Neural progenitor cell (in vitro differentiated cells): ENCODE data around the gene PLIN5. TPM values are rescaled to one million over a fixed set of nuclear protein-coding genes. Genes with fewer than 3 reads are reported as not detected.

Source experiments
- DNase-seq: peaks from one replicate; pipeline ENCODE4 v3.0.0-alpha.2; 2016; ENCODE audit warnings: low spot score
- H2AFZ ChIP-seq: fragments of 200-600 bp; sonication (generic); replicated peaks from 2 replicates; pipeline ENCODE4 v1.6.1; 2016; ENCODE audit warnings: antibody characterized with exemption
- H3F3A ChIP-seq: fragments of 200-600 bp; sonication (generic); 2 replicates; pipeline ENCODE4 v1.6.1; 2016; ENCODE audit warnings: antibody characterized with exemption, low read depth
- H3K27ac ChIP-seq: fragments of 200-600 bp; sonication (generic); 2 replicates; pipeline ENCODE4 v1.5.1; 2016; ENCODE audit warnings: mild to moderate bottlenecking
- H3K27me3 ChIP-seq: fragments of 200-600 bp; sonication (generic); 2 replicates; pipeline ENCODE4 v1.6.1; 2016; ENCODE audit warnings: mild to moderate bottlenecking, moderate library complexity
- H3K36me3 ChIP-seq: fragments of 200-600 bp; sonication (generic); 2 replicates; pipeline ENCODE4 v1.5.1; 2016
- H3K4me1 ChIP-seq: fragments of 200-600 bp; sonication (generic); 2 replicates; pipeline ENCODE4 v1.6.1; 2016; ENCODE audit warnings: mixed run types
- H3K4me2 ChIP-seq: fragments of 200-600 bp; sonication (generic); 2 replicates; pipeline ENCODE4 v1.6.1; 2016
- H3K4me3 ChIP-seq: fragments of 200-600 bp; sonication (generic); 2 replicates; pipeline ENCODE4 v1.5.1; 2016
- H3K79me2 ChIP-seq: fragments of 200-600 bp; sonication (generic); 2 replicates; pipeline ENCODE4 v1.6.1; 2016; ENCODE audit warnings: low read depth
- H3K9ac ChIP-seq: fragments of 200-600 bp; sonication (generic); 2 replicates; pipeline ENCODE4 v1.6.1; 2016
- H3K9me3 ChIP-seq: fragments of 200-600 bp; sonication (generic); 2 replicates; pipeline ENCODE4 v1.5.1; 2016; ENCODE audit warnings: low read depth
- H4K20me1 ChIP-seq: fragments of 200-600 bp; sonication (generic); 2 replicates; pipeline ENCODE4 v1.6.1; 2016; ENCODE audit warnings: low read depth
- H3K27ac Mint-ChIP-seq: 3 replicates; pipeline ENCODE4 v1.8.0; 2021; ENCODE audit warnings: mixed read lengths
- H3K27me3 Mint-ChIP-seq: 2 replicates; pipeline ENCODE4 v1.8.0; 2022; ENCODE audit warnings: low read depth, mild to moderate bottlenecking, inconsistent platforms, moderate library complexity, mixed read lengths; ENCODE audit not compliant: insufficient read depth
- H3K36me3 Mint-ChIP-seq: 3 replicates; pipeline ENCODE4 v1.8.0; 2021; ENCODE audit warnings: mixed read lengths
- H3K4me1 Mint-ChIP-seq: 3 replicates; pipeline ENCODE4 v1.8.0; 2021; ENCODE audit warnings: mixed read lengths
- H3K4me3 Mint-ChIP-seq: 3 replicates; pipeline ENCODE4 v1.8.0; 2021; ENCODE audit warnings: mild to moderate bottlenecking, moderate library complexity, mixed read lengths
- H3K9me3 Mint-ChIP-seq: 3 replicates; pipeline ENCODE4 v1.8.0; 2020; ENCODE audit warnings: mixed read lengths
- CTCF ChIP-seq: fragments of 200-600 bp; sonication (generic); IDR thresholded peaks from 2 replicates; pipeline ENCODE4 v1.5.1; 2017; ENCODE audit warnings: antibody characterized with exemption, mild to moderate bottlenecking
- EZH2 ChIP-seq: fragments of 200-600 bp; sonication (generic); IDR thresholded peaks from 2 replicates; pipeline ENCODE4 v1.6.1; 2017; ENCODE audit warnings: antibody characterized with exemption, mild to moderate bottlenecking, moderate library complexity
- EZH2phosphoT487 ChIP-seq: fragments of 200-600 bp; sonication (generic); IDR thresholded peaks from 2 replicates; pipeline ENCODE4 v1.6.1; 2017; ENCODE audit warnings: antibody characterized with exemption
- total RNA-seq: library from RNA; depleted of rRNA; stranded (reverse); fragments of >200 nt; gene quantifications from 2 replicates; pipeline ENCODE4 v1.2.3, GENCODE V29; 2015; ENCODE audit warnings: low replicate concordance

PLIN5 gene
- total RNA-seq, 1 donor from 2014 or later: 1.2 TPM

DNA sequence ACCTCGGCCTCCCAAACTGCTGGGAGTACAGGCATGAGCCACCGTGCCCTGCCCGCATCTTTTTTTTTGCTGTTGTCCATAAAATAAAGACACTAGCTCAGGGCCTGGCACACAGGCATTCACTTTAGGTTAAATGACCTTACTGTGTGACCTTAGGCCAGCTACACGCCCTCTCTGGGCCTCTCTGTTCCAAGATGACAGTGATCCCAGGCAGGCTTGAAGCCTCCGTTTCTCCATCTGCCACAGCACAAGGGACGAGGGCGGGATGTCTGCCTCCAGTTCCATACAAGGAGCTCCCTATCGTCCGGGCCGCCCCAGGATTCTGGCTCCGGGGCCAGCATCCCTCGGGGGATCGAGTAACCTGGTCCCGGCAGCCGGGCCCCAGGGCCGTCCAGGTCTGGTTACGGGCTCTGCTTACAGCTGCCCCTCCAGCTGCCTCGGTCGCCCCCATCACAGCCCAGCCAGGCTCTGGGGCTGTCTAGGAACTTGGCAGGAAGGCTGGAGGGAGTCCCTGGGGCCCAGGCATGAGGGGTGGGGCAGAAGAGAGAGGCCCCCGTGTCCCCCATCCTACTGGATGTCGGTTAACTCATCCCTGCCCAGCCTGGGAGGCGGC, 36.4 kb upstream of the PLIN5 start:
- no peak for TF ChIP-seq CTCF
- TF ChIP-seq EZH2: no peak
- TF ChIP-seq EZH2phosphoT487: no peak
- Mint-ChIP-seq H3K27me3 (peaks cover 2% of the 10 kb centered on the region), H3K4me3 (no peak overlapping the region), H3K4me1 (peaks cover 19% of the 10 kb centered on the region), H3K27ac (no peak overlapping the region), H3K9me3 (no peaks in the 10 kb centered on the region), H3K36me3 (no peaks in the 10 kb centered on the region)
- Histone ChIP-seq H3K4me2 (no peak overlapping the region), H3K36me3 (no peaks in the 10 kb centered on the region), H3K9ac (no peak overlapping the region), H3F3A (peaks cover 10% of the 10 kb centered on the region), H3K9me3 (no peaks in the 10 kb centered on the region), H3K27ac (no peak overlapping the region), H3K4me3 (no peak overlapping the region), H2AFZ (no peak overlapping the region), H3K27me3 (no peaks in the 10 kb centered on the region), H4K20me1 (peaks cover 85% of the 10 kb centered on the region), H3K79me2 (peaks cover 63% of the 10 kb centered on the region), H3K4me1 (peaks cover 11% of the 10 kb centered on the region)
- DNase-seq: no peak

DNA sequence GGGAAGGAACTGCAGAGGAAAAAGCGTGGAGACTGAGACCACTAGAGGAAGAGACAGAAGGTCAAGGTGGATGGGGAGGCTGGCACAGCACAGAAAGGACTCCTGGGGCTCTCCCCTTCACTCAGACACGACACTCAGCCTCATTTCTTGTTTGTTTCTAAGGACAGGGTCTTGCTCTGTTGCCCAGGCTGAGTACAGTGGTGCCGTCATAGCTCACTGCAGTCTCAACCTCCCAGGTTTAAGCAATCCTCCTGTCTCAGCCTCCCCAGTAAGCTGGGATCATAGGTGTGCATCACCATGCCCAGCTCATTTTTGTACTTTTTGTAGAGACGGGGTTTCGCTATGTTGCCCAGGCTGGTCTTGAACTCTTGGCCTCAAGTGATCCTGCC, 35.9 kb upstream of the PLIN5 start:
- no peaks in the 10 kb centered on the region for H3K9me3 ChIP-seq
- DNase-seq: no peak
- no peak for TF ChIP-seq EZH2
- no peak for TF ChIP-seq CTCF
- no peak for TF ChIP-seq EZH2phosphoT487
- no peak overlapping the region for H3K27ac ChIP-seq
- H3K9ac ChIP-seq: no peak overlapping the region
- H3K4me3 Mint-ChIP-seq: no peak overlapping the region
- H3K4me2 ChIP-seq: no peak overlapping the region
- no peak overlapping the region for H3K4me3 ChIP-seq
- H3K36me3 ChIP-seq: no peaks in the 10 kb centered on the region
- H3F3A ChIP-seq: peaks cover 6% of the 10 kb centered on the region
- peaks cover 60% of the 10 kb centered on the region for H3K79me2 ChIP-seq
- peaks cover 85% of the 10 kb centered on the region for H4K20me1 ChIP-seq
- H3K4me1 Mint-ChIP-seq: peaks cover 17% of the 10 kb centered on the region
- H3K27me3 Mint-ChIP-seq: no peaks in the 10 kb centered on the region
- no peaks in the 10 kb centered on the region for H3K9me3 Mint-ChIP-seq
- no peaks in the 10 kb centered on the region for H3K36me3 Mint-ChIP-seq
- no peaks in the 10 kb centered on the region for H3K27me3 ChIP-seq
- H3K4me1 ChIP-seq: peaks cover 11% of the 10 kb centered on the region
- H3K27ac Mint-ChIP-seq: no peak overlapping the region
- H2AFZ ChIP-seq: no peak overlapping the region

DNA sequence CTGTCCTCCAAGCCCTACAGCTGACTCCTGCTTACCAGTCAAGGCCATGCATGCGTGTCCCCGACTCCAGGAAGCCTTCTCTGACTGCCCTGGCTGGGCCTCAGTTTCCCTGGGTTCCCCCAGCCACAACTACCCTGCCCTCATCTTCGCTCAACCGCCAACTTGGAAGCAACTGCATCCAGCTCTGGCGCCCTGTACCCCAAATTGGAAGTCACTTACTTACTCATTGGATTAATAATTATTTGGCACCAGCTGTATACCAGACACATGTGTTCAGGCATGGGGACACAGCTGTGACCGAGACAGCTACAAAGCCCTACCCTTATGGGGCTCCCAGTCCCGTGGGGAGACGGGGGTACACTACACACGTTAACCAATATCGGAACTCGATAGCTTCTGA, 35.4 kb upstream of the PLIN5 start:
- Histone ChIP-seq H3K4me1 (peaks cover 10% of the 10 kb centered on the region), H3F3A (peaks cover under 1% of the 10 kb centered on the region), H3K27me3 (no peaks in the 10 kb centered on the region), H3K4me3 (no peak overlapping the region), H3K79me2 (peaks cover 60% of the 10 kb centered on the region), H3K9me3 (no peaks in the 10 kb centered on the region), H4K20me1 (peaks cover 84% of the 10 kb centered on the region), H3K27ac (no peak overlapping the region), H3K36me3 (no peaks in the 10 kb centered on the region), H3K9ac (no peak overlapping the region), H2AFZ (no peak overlapping the region), H3K4me2 (no peak overlapping the region)
- no peak for DNase-seq
- TF ChIP-seq CTCF: no peak
- no peak for TF ChIP-seq EZH2phosphoT487
- H3K4me3 Mint-ChIP-seq: peak overlapping the region; percentile 31
- H3K9me3 Mint-ChIP-seq: no peaks in the 10 kb centered on the region
- peaks cover 12% of the 10 kb centered on the region for H3K4me1 Mint-ChIP-seq
- H3K27me3 Mint-ChIP-seq: no peaks in the 10 kb centered on the region
- H3K27ac Mint-ChIP-seq: no peak overlapping the region
- no peaks in the 10 kb centered on the region for H3K36me3 Mint-ChIP-seq
